ENCODE results near the gene COASY. TPM values are rescaled to one million over a fixed set of nuclear protein-coding genes. Genes with fewer than 3 reads are reported as not detected.

The COASY gene
- total RNA-seq, 1 donor, result 22.0 TPM

- no peak for TF ChIP-seq CTCF (IDR thresholded peaks at IDR 0.05; ENCODE audit: insufficient read depth, low read depth, low read length)
- DNase-seq (ENCODE audit: low read depth), result peak; percentile 96
- H3K4me3 ChIP-seq (ENCODE audit: low read depth, low read length), result no peak overlapping the region
Measured at GRCh38 chr17:42518046-42518754, 43.7 kb upstream of the COASY start.

GRCh38 chr17:42518755-42519545 is 43.0 kb upstream of the COASY start:
- peak; percentile 50 for DNase-seq (ENCODE audit: low read depth)
- H3K4me3 ChIP-seq (ENCODE audit: low read depth, low read length), result no peak overlapping the region
- TF ChIP-seq CTCF (IDR thresholded peaks at IDR 0.05; ENCODE audit: insufficient read depth, low read depth, low read length), result no peak

- peak; percentile 98 for DNase-seq (ENCODE audit: low read depth)
- no peak overlapping the region for H3K4me3 ChIP-seq (ENCODE audit: low read depth, low read length)
- no peak for TF ChIP-seq CTCF (IDR thresholded peaks at IDR 0.05; ENCODE audit: insufficient read depth, low read depth, low read length)
Measured at GRCh38 chr17:42519546-42520491, 42.1 kb upstream of the COASY start.

DNA sequence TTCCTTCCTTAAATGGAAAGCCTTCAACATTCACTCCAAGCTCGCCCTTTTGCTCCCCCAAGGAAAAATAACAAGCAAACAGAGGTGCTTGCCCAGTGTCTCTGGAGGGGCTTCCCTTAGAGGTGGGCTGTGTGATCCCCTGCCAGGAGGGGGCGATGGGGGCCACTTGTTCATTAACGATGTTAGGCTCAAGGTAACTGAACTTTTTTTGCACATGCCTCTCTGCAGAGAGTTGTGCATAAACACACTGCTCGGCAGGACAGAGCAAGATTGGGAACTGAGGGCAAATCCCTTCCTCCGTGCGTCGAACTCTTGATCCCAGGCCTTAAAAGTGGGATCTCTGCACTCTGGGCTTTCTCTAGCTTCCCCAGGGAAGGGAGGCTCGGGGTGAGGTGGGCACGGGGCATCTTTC is 41.4 kb upstream of the COASY start:
- DNase-seq (ENCODE audit: low read depth), result no peak
- no peak overlapping the region for H3K4me3 ChIP-seq (ENCODE audit: low read depth, low read length)
- peak; percentile 28 for TF ChIP-seq CTCF (IDR thresholded peaks at IDR 0.05; ENCODE audit: insufficient read depth, low read depth, low read length)

GRCh38 chr17:42521036-42521435 is 40.9 kb upstream of the COASY start:
- TF ChIP-seq CTCF (IDR thresholded peaks at IDR 0.05; ENCODE audit: insufficient read depth, low read depth, low read length), result no peak
- DNase-seq (ENCODE audit: low read depth), result no peak
- H3K4me3 ChIP-seq (ENCODE audit: low read depth, low read length), result no peak overlapping the region

GRCh38 chr17:42521666-42522262 is 40.2 kb upstream of the COASY start:
- no peak for TF ChIP-seq CTCF (IDR thresholded peaks at IDR 0.05; ENCODE audit: insufficient read depth, low read depth, low read length)
- DNase-seq (ENCODE audit: low read depth), result no peak
- H3K4me3 ChIP-seq (ENCODE audit: low read depth, low read length), result no peak overlapping the region

Data from fibroblast of villous mesenchyme (primary cell).